HG03575 (cell line): ENCODE data around the gene NBDY.
"Not testable (repeated sequence)": the region's sequence is repeated elsewhere in the genome, so short reads cannot be mapped to it uniquely, and the experiment has no call there.

Experiments
- ATAC-seq: cut with Tn5 transposase; IDR thresholded peaks from one replicate; pipeline ENCODE4 v1.9.1; 2021; ENCODE audit not compliant: unreplicated experiment, insufficient number of reproducible peaks, low FRiP score; ENCODE audit errors: extremely low read depth

The NBDY gene

GRCh38 chrX:56763556-56764152 lies 34.6 kb downstream of the NBDY start:
- no peak for ATAC-seq

DNA sequence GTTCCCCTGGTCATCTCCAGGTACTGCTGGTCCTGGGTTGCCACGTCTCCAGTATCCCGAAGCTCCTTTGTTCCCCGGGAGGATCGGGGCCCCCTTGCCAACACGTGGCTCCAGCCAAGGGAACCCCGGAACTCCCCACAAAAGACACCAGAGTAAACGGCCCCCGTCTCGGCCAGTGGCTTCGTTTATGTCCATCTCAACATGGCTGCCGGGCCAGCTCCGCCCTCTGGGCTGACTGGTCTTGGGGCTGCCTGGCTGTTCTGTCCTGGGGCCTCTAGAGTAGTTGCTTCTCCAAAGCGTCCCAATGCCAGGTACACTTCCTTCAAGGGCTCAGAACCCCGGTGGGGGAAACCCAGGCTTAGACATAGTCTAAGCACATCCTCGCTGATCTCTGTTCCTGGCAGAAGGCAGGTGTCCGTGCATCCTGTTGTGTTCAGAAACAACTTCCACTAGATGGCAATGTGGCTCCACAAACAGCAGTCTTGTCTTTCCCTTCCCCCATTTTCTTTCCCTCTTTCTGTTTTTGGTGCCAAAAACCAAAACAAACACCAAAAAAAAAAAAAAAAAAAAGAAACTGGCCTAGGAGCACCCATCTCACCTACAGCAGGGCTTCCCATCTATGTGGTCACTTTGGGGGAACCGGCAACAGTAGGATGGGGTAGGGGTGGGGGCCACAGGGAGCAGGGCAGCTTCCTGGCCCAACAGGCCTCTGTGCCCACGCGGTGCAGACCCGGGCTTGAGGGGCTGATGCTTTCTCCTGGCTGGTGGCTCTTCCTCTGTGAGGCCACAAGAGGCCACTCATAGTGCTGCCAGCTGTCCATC lies 35.3 kb downstream of the NBDY start:
- peak; percentile 37 for ATAC-seq

DNA sequence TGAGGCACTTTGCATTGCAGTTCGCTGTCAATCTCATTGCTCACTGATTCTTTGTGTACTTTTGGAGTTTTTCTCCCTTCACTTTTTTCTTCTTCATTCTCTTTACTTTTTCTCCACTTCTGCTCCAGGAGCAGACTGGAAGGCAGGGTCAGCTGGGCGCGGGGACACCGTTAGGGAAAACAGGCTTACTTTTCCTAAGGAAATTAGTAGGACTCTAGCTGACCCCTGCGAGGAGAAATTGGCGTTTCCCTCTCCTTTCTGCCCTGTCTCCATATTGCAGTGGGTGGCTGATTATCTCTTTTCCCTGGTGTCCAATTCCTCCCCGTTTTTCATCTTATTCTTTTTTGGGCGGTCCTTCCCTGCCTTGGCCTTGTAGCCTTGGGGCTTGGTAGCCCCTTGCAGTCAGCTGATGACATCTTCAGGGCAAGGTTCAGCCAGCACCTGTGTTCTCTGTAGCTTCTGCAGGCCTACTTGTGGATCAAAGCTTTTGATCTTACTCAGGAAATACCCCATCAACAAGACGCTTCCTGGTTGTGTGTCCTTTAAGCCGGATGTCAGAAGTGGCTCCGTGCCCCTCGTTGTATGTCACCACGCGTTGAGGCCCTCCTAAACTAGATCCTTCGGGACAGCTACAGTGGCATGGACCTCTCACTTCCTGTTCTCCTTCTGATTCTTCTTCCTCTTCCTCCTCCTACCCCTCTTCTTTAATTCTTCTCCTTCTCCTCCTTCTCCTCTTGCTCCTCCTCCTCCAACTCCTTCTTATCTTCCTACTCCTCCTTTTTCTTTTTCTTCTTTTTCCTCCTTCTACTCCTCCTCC lies 36.1 kb downstream of the NBDY start:
- no peak for ATAC-seq

- no peak for ATAC-seq
Measured at GRCh38 chrX:56765811-56766553, 36.9 kb downstream of the NBDY start.

GRCh38 chrX:56766554-56767347 lies 37.7 kb downstream of the NBDY start:
- no peak for ATAC-seq

DNA sequence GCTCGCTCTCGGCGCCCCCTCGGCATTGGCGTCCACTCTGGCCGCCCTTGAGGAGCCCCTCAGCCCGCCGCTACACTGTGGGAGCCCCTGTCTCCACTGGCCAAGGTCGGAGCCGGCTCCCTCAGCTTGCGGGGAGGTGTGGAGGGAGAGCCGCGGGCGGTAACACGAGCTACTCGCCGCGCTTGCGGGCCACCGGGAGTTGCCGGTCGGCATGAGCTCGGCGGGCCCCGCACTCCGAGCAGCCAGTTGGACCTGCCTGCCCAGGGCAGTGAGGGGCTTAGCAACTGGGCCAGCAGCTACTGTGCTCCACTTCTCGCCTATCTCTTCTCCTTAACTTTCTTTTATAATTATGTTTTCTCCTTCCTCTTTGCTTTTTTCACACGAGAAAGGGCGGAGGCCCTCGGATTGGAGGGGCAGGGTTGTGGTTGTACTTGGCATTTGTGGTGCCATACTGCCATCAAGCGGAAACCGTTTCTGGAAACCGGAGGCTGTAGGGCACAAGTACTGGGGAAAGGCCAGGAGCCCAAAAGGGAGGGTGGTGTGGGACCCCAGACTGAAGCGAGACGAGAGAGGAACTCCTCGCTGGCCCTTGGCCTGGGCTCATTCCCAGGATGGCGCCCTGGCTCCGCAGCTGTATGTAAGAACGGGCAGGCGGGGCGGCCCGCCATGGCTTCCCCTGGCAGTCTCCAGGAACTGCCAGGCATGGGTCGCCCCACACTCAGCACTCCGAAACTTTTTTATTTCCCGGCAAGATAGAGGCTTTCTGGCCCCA lies 38.5 kb downstream of the NBDY start:
- not testable (repeated sequence) for ATAC-seq

DNA sequence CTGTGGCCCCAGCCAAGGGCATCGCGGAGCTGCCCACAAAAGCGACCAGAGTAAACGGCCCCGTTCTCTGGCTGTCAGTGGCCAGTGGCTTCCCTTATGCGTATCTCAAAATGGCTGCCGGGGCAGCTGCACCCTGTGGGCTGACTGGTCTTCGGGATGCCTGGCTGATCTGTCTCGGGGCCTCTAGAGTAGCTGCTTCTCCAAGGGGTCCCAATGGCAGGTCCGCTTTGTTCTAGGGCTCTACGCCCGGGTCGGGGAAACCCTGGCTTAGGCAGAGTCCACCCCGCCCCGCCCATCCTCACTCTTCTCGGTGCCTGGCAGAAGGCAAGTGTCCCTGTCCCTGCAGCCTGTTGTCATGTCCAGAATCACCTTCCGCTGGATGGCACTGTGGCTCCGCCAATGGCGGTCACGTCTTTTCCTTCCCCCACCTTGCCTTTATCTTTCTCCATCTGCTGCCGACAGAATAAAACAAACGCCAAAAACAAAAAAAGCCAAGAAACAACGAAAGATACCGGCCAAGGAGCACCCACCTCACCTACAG lies 39.1 kb downstream of the NBDY start:
- ATAC-seq: not testable (repeated sequence)

DNA sequence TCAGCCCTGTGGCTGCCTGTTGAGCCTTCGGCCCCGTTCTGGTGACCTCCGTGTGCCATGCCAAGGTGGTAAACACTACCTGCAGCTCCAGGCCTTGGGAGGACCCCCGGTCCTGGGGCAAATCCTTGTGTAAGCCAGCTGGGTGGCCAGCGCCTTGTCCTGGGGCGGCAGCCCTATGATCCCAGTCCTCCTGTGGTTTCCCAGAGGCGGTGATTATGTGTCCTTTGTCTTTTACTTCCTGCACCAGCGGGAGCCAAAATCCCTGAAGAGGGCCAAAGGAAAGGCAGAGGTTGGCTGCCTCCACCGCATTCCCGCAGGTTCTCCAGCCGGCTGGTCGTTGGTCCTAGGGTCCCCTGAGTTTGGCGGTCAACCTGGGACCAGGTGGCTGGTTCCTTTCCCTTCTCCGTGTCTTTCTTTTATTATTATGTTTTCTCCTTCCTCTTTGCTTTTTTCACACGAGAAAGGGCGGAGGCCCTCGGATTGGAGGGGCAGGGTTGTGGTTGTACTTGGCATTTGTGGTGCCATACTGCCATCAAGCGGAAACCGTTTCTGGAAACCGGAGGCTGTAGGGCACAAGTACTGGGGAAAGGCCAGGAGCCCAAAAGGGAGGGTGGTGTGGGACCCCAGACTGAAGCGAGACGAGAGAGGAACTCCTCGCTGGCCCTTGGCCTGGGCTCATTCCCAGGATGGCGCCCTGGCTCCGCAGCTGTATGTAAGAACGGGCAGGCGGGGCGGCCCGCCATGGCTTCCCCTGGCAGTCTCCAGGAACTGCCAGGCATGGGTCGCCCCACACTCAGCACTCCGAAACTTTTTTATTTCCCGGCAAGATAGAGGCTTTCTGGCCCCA lies 43.9 kb downstream of the NBDY start:
- ATAC-seq: peak; percentile 23

- not testable (repeated sequence) for ATAC-seq
Measured at GRCh38 chrX:56773522-56774060, 44.5 kb downstream of the NBDY start.

DNA sequence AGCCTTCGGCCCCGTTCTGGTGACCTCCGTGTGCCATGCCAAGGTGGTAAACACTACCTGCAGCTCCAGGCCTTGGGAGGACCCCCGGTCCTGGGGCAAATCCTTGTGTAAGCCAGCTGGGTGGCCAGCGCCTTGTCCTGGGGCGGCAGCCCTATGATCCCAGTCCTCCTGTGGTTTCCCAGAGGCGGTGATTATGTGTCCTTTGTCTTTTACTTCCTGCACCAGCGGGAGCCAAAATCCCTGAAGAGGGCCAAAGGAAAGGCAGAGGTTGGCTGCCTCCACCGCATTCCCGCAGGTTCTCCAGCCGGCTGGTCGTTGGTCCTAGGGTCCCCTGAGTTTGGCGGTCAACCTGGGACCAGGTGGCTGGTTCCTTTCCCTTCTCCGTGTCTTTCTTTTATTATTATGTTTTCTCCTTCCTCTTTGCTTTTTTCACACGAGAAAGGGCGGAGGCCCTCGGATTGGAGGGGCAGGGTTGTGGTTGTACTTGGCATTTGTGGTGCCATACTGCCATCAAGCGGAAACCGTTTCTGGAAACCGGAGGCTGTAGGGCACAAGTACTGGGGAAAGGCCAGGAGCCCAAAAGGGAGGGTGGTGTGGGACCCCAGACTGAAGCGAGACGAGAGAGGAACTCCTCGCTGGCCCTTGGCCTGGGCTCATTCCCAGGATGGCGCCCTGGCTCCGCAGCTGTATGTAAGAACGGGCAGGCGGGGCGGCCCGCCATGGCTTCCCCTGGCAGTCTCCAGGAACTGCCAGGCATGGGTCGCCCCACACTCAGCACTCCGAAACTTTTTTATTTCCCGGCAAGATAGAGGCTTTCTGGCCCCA lies 49.3 kb downstream of the NBDY start:
- not testable (repeated sequence) for ATAC-seq

- ATAC-seq: not testable (repeated sequence)
Measured at GRCh38 chrX:56778924-56779468, 50.0 kb downstream of the NBDY start.

DNA sequence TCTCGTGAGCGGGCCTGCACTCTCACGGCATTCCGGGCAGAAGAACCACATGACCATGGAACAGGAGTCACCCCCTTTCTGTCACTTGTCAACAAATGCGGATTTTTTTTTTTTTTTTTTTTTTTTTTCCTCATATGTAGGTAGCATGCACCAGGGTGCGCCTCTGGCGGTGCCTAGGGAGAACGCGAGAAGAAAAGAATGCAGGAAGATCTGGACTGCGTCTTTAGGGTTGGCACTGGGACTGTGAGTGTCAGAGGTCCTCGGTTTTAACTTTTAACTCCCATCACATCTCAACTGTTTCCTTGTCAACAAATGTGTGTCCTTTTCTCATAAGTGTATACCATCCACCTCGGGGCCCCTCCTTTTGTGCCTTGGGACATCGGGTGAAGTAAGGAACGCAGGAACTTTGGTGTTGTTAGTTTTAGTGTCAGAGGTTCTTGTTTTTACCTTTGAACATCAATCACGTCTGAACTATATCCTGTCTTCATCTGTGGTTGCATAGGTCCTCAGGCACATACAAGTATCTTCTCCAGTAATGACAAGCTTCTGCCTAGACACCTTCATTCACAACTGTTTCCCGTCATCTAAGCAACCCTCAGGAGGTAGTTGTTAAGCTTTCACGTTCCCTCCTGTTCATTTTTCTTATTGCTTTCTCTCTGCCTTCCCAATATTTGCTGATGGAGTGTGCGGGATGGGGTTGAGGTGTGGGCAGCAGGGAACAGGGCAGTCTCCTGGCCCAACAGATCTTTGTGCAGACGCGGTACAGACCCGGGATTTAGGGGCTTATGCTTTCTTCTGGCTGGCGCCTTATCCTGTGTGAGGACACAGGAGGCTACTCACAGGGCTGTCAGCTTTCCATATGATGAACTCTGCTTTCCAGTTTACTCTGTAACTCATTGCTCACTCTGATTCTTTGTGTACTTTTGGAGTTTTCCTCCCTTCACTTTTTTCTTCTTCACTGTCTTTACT lies 51.9 kb downstream of the NBDY start:
- not testable (repeated sequence) for ATAC-seq

DNA sequence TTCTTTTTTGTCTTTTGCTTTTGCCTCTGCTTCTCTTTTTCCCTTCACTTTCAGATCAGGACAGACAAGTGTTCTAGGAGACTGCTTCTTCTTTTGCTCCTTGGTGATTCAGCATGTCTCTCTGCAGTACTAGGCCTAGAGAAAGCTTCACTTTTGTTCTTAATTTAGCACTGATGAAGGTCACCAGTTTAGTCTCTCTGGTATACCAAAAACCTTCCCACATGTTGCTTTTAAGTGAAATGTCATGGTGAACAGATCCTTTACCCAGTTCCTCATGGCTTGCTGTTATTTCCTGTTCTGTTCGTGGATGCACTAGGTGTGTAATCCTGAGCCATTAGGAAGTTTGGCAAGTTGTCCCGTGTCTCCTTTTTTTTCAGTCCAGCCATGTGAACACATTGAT lies 53.3 kb downstream of the NBDY start:
- no peak for ATAC-seq

DNA sequence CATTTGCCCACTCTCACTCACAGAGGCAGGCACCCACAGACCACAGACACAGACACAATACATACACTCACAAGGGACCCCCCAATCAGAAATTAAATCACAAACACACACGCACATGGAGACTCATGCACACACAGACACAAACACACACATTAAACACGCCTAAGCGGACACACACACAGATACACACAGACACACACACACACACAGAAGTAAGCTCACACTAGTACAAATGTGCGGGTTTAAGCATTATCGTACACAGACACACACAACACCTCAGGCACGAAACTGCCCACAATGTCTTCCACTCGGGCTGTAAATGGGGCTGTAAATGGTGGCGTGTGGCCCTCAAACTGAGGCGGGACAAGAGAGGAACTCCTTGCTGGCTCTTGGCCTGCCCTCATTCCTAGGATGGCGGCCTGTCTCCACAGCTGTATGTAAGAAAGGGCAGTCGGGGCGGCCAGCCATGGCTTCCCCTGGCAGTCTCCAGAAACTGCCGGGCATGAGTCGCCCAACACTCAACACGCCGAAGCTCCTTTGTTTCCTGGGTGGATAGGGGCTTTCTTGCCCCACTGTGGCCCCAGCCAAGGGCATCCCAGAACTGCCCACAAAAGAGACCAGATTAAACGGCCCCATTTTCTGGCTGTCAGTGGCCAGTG lies 53.9 kb downstream of the NBDY start:
- ATAC-seq: no peak
